Right ventricle myocardium superior (tissue), 1 donor: ENCODE measurements around the gene RBM19. TPM values are rescaled to one million over a fixed set of nuclear protein-coding genes. Genes with fewer than 3 reads are reported as not detected.

Experiments
- ATAC-seq: fragments of 200-7000 bp; cut with Tn5 transposase; one replicate; pipeline ENCODE4 v1.9.1; 2020; ENCODE audit warnings: mild to moderate bottlenecking; ENCODE audit not compliant: poor library complexity
- DNase-seq: peaks from one replicate; pipeline ENCODE4 v3.0.0-alpha.2; 2020
- intact Hi-C: fragments of 100-400 bp; cut with DNase I; formaldehyde crosslinking; loops from one replicate; pipeline ENCODE4 v1.11.2; 2022
- total RNA-seq: library from RNA; stranded (reverse); fragmentation: NEBNext Ultra II Directional; extraction: Animal tissue kit (Norgen Biotek cat#: 25700); gene quantifications from one replicate; pipeline ENCODE4 v1.2.1, GENCODE V29; 2021
- donor health status: DM: no; HTN: yes; CAD: no; lungs with severe emphysema.

The RBM19 gene
- total RNA-seq, 1 donor from 2014 or later = 17.2 TPM

DNA sequence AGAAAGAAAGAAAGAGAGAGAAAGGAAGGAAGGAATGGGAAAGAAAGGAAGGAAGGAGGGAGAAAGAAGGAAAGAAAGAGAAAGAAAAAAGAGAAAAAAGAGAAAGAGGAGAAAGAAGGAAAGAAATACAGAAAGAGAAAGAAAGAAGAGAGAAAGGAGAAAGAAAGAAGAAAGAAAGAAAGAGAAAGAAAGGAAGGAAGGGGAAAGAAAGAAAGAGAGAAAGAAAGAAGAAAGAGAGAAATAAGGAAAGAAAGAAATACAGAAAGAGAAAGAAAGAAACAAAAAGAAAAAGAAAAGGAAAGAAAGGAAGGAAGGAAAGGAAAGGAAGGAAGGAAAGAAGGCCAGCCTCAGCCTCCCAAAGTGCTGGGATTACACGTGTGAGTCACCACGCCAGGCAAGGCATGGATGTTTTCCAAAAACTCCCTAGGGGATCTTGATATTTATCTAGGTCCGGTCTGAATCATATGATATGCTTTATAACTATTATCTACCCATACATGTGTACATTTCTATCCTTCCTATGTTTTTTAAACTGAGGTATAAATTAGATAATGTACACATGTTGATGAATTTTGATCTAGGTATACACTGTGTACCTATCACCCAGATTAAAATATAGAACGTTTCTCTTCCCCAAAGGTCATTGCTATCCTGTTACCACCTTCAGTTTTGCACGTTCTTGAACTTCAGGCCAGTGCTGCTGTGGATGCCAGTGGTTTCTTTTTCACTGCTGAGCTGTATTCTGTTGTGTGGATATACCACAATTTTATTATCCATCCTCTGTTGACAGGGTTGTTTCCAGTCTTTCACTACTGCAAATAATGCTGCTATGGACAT, 177.9 kb downstream of the RBM19 start:
- intact Hi-C loops = no loop called here
- DNase-seq (no peak), ATAC-seq (no peak)

DNA sequence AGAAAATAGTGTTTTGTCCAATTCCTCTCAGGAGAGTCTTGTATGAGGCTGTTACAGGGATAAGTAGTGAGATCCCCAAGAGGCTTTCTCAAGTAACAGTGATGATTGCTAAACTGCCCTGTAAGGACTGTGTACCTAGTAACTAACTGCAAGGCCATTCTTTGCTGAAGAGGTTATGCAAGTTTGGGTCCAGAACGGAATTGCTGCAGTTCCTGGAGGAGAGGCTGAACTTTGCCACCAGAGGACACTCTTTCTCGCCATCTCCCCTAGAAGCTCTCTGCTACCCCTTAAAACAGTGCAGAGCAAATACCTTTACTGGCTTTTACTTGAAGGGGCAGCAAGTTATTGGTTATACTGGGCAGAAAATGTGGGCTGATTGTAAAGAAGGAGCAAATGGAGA, 180.0 kb downstream of the RBM19 start:
- intact Hi-C loops = no loop called here

GRCh38 chr12:113783811-113784210, 182.3 kb downstream of the RBM19 start:
- DNase-seq (no peak), ATAC-seq (no peak)
- intact Hi-C loops = no loop called here

More for the DNA sequence above, 180.0 kb downstream of the RBM19 start:
- DNase-seq = no peak
- no peak for ATAC-seq

- DNase-seq (no peak), ATAC-seq (no peak)
- intact Hi-C loops = no loop called here
Observed at GRCh38 chr12:113782873-113783272, 183.3 kb downstream of the RBM19 start.

DNA sequence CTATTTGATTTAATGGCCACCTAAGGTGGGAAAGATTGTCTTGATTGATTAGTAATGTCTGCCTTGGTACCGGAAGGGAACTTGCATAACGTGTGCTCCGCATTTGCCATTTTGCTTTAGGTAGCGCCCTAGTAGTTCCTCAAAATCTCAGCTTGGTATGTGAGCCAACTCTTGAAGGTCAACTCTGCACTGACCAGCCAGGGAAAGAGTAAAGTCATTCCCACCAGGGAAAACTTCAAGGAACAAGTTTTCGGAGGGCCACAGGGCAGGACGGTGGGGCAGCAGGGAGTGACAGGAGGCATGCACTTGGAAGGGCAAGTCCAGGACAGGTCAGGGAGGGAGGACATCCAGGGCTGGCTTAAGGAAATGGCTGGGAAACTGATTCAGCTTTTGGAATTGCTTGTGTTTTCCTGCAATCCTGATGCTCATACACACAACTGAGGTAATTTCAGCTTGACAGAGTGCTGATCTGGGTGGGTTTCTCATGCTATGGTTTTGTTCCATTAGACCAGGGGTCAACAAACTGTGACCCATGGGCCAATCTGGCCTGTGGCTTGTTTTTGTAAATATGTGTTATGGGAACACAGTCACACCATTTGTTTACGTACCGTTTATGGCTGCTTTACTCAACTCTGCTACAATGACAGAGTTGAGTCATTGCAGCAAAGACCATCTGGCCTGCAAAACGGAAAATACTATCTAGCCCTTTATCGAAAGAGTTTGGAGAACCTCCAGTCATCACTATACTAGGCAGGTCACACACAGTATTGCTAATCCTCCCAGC, 184.5 kb downstream of the RBM19 start:
- DNase-seq = no peak
- intact Hi-C loops = no loop called here

DNA sequence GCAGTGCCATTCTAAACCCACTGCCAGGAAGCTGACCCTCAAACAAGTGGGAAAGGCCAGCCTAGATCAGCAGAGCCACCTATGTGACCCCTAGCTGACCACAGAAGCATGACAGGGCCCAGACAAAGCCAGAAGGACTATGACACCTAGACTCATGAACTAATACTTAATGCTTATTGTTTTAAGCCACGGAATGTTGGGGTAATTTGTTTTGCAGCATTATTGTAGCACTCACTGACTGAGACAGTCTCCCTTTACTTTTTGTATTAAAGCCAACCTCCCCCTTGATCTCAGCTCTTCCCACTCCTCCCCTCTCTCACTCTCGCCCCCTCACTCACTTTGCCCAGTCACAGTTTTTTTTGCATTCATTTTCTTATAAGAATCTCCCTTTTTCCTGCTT, 186.4 kb downstream of the RBM19 start:
- DNase-seq = no peak
- no peak for ATAC-seq
- intact Hi-C loops = no loop called here

More for the DNA sequence above, 184.5 kb downstream of the RBM19 start:
- ATAC-seq = no peak

GRCh38 chr12:113778432-113779132, 187.5 kb downstream of the RBM19 start:
- intact Hi-C loops = no loop called here
- no peak for ATAC-seq
- DNase-seq = no peak

GRCh38 chr12:113777751-113778150, 188.4 kb downstream of the RBM19 start:
- DNase-seq = no peak
- intact Hi-C loops = no loop called here

DNA sequence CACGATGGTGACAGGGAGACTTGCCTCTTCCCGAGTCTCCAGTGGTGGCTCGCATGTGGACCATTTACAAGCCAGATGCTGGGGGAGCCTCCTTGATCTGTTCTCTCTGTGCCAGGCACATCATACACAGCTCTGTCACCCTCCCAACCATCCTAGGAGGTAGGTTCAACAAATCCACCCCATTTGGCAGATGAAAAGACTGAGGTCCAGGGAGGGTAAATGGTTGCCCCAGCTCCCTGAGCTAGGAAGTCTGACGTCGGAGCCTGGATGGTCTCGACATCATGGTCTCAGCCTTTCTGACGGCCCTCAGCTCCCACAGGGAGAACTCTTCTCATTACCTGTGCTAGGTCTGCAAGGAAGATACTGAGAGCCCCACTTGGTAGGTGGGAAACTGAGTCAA, 189.6 kb downstream of the RBM19 start:
- intact Hi-C loops = no loop called here
- DNase-seq (no peak), ATAC-seq (no peak)

More at GRCh38 chr12:113777751-113778150, 188.4 kb downstream of the RBM19 start:
- no peak for ATAC-seq

- DNase-seq (no peak), ATAC-seq (no peak)
- intact Hi-C loops = no loop called here
Observed at GRCh38 chr12:113774526-113774925, 191.6 kb downstream of the RBM19 start.

DNA sequence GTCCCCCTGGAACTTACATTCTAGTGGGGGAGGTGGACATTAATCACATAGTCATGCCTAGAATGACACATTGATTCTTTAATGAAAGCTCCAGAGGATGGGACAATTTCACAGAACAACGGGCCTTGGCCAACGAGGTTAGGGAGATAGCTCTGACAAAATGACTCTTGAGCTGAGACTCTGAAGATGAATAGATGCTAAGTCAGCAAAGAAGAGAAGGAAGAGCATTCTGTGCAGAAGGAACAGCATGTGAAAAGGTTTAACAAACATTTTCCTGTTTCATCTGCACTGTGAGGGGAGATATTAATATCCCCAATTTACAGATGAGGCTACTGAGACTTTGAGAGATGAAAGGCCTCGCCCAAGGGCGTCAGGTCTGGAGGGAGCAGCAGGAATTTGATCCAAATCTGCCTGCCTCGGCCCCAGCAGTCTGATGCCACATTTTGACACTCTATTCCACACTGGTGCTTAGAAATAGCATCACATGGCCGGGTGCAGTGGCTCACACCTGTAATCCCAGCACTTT, 193.6 kb downstream of the RBM19 start:
- intact Hi-C loops = no loop called here
- no peak for DNase-seq
- no peak for ATAC-seq

GRCh38 chr12:113770389-113770865, 195.7 kb downstream of the RBM19 start:
- intact Hi-C loops = no loop called here
- DNase-seq (no peak), ATAC-seq (no peak)

DNA sequence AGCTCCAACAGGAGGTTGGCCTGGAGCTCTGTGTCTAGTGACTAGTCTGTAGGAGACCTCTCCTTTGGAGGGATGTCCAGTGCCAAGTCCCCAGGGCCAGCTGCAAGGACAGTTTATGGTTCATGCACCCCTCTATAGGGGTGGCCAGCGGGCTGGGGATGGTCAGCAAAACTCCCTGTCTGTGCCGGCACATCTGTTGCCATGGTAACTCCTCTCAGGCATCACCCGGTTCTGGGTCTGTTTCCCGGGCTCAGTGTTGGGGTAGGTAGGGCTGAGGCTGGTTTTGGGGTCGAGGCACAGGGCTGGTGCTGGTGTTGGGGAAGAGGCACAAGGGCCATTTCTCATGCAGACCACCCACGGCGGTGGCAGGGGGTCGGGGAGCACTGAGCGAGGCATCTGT, 196.8 kb downstream of the RBM19 start:
- intact Hi-C loops = no loop called here
- no peak for DNase-seq
- ATAC-seq = no peak

GRCh38 chr12:113768850-113769249, 197.3 kb downstream of the RBM19 start:
- intact Hi-C loops = no loop called here
- no peak for ATAC-seq
- no peak for DNase-seq

DNA sequence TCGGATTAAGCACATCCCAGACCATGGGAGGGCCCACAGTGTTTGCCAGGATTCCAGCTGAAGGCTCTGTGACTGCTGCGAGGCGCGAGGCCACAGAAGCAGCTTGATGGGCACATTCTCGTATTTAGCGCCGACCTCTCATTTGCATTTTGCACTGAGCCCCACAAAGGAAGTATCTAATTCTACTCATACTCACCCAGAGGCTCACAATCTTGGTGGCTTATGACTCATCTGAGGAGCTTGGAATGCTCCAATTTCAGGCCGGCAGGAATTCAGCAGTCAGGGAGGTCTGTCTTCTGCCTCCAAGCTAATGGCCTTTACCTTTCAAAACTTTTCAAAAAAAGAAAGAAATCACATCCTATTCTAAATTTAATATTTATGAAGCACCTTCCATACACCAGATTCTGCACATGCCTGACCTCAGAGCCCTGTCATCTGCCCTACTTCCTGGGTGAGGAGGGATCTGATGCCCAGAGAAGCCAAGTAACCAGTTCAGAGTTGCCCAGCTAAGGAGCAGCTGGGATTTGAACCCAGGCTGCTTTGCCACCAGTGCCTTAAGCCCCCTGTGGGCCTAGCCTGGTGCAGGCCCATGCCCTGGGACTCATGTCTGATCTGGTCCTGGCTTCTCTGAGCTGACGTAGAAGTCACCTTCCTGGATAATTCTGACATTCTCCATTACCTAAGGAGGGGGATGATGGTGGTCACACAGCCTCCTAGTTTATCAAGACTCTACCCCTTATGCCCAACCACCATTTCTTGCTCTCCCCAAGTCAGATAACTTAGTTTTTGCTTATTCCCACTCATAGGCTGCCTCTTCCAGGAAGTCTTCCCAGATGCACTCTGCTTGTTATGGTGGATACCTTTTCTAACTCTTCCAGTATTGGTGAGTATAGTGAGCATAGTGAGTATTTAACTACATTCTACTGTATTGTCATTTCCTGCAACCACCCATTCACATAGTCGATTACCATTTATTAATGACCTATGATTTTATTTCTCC, 198.9 kb downstream of the RBM19 start:
- DNase-seq (no peak), ATAC-seq (no peak)
- intact Hi-C loops = no loop called here
